NCI-H748 treated with DMSO at 0.1 percent for 48 hours (cell line): ENCODE results near the gene PEX3.

Experiments used
- DNase-seq: peaks from one replicate; lab custom pipeline; 2025; lab: John Stamatoyannopoulos, UW

PEX3 gene

DNA sequence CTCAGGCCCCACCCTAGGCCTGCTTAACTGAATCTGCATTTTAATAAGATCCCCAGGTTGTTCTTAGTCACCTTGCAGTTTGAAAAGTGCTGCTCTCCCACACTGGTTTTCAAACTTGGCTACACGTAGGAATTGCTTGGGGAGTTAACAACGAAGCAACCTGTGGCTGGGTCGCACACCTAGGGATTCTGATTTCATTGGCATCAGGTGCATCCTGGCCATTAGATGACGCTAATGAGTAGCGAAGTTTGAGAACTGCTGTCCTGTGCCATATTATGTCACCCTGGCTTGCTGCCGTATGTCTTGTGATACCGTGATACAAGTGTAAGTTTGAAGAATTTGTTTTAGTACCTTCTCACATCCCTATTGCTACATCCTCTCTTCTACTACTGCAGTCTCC, 89.1 kb downstream of the PEX3 start:
- DNase-seq: no peak

DNA sequence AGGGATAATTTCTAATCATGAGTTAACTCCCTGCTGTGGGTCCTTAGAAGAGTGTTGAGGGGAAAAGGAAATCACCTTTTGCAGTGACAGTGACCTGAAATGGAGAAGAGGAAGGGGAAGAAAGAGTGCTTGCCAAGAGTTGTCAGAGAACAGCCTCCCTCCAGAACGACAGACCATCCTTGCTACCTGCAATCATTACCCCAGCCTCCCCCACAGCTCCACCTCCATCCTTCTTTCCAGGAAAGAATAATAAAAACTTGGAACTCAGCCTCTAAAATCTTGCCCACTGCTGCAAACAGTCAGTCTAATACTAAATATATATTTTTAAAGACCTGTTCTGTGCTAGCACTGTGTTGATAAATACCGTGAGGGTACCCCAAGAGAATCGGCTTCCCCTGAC, 89.6 kb downstream of the PEX3 start:
- DNase-seq: no peak
